GM19239 (cell line): ENCODE results near the gene FMC1.

Experiments
- DNase-seq: peaks from one replicate; pipeline ENCODE4 v3.0.0; 2011; ENCODE audit warnings: low spot score; ENCODE audit not compliant: insufficient read length
- FAIRE-seq: peaks from 2 replicates; lab custom pipeline; 2011; peaks lifted over from hg19 to GRCh38; lab: Jason Lieb, UNC

Gene FMC1

DNA sequence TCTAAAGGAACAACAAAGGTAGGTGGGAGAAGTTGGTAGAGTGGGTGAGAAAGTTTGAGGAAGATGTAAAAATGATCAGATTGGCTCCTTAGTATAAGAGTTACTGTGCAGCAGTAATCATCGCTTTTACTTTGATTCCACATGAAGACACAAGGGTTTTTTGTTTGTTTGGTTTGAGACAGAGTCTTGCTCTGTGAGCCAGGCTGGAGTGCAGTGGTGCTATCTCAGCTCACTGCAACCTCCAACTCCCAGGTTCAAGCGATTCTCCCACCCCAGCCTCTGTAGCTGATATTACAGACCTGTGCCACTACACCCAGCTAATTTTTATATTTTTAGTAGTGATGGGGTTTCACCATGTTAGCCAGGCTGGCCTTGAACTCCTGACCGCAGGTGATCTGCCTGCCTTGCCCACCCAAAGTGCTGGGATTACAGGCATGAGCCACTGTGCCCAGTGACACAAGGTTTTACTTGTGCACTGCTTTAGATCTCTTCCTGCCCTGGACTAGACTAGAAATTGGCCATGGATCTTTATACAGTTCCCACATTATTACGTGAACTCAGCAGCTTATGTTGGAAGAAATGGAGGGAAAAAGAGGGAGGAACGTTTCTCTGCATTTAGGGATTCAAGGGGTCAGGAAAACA lies 29.3 kb downstream of the FMC1 start:
- FAIRE-seq (no peak), DNase-seq (no peak)

DNA sequence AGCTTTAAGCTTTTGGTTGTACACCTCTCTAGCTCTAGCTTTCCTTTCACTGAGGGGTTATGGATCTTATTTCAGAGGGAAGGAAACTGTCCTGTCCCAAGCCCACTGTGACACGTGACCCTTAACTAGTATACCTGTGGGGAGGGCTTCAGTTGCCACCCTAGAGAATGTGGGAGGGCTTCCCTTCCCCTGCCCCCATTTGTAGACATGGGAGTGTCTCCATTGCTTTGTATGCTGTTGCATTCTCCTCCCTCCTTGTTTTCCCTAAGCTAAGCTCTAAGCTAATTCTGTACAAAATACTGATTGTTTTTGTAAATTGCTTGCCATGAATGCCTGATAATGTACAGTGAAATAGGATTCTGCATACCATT lies 29.8 kb downstream of the FMC1 start:
- FAIRE-seq (no peak), DNase-seq (no peak)

DNA sequence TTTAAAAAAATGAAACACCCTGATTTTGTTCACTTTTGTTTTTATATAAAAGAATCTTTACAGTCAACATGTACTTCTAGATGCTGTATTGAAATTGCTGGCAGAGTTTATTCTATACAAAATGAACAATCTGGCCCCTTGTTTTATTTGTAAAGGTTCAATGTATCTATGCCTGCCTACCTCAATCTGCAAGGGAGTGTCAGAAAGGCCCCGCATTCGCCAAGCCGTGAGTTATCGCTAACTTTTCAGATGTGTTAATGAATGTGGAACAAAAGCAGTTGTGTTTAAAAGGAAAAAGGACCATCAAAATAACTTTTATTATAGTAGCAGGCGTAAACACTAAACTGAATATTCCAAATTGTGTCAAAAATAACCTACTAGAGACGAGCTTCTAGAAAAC lies 33.1 kb downstream of the FMC1 start:
- no peak for DNase-seq
- no peak for FAIRE-seq

DNA sequence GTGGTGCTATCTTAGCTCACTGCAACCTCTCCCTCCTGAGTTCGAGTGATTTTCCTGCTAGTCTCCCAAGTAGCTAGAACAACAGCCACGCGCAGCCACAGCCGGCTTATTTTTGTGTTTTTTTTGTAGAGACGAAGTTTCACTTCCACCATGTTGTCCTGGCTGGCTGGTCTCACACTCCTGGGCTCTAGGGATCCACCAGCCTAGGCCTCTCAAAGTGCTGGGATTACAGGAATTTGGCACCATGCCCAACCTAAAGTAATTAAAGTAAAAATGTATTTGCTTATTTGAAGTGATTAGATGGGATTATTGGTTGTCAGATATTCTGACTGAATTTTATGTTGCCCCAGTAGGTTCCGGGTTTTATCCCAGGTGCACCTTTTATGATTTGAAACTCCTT lies 41.3 kb downstream of the FMC1 start:
- FAIRE-seq = no peak
- no peak for DNase-seq

DNA sequence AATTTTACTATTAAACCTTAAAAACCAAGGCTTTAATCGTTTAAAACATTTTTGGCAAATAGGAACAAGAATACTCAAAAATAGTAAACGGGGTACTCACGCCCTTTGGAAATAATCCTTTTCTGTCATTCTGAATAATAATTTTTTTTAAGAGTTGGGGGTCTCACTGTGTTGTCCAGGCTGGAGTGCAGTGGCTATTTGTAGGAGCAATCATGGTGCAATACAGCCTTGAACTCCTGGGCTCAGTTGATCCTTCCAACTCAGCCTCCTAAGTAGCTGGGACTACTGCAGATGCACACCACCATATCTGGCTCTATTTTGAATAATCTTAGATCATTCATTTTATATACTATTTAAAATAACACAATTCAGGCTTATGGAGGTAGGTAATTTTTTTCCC lies 43.5 kb downstream of the FMC1 start:
- FAIRE-seq (no peak), DNase-seq (no peak)

DNA sequence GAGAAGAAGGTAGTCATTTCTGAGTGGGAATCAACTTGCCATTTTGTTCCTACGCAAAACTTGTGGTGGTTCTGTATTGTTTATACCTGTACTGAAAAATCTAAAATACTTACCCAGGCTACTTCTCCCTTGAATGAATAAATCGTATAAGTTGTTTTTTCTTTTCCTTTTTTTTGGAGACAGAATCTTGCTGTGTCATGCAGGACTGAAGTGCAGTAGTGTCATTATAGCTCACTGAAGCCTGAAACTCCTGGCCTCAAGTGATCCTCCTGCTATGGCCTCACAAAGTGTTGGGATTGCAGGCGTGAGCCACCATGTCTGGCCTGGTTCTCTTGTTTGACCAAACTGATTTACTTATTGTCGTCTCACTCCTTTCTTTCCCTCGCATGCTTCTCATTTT lies 46.5 kb downstream of the FMC1 start:
- DNase-seq = no peak
- FAIRE-seq = no peak

DNA sequence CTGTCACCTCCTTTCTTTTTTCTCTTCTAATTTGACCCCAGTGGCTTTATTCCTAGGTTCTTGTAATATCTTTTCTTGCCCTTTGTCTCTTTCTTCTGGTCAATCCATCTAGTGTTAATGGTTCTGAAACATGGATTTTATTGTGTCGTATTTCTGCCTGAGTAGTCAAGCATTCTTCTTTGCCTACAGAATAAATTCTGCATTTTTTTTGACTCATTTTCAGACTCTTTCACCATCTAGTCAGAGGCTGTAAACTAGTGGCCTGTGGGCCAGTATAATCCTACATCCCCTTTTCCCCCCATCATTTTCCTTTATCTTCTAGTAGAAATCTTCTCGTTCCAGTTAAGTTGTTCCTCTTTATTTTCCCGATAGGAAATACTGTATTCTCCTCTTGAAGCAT lies 48.0 kb downstream of the FMC1 start:
- no peak for FAIRE-seq
- DNase-seq = no peak

DNA sequence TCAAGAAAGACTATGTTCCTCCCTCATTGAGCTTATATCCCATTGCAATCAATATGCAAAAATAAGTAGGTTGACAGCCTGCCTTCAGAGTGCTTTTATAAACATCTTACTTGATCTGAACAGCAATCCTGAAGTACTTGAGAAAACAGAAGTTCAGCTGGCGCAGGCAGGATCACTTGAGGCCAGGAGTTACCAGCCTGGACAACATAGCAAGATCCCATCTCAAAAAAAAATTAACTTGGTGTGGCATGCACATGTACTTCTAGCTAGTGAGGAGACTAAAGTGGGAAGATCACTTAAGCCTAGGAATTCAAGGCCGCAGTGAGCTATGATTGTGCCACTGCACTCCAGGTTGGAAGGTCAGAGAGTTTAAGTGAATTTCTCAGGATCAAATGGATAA lies 48.6 kb downstream of the FMC1 start:
- DNase-seq = no peak
- FAIRE-seq = peak; percentile 26

DNA sequence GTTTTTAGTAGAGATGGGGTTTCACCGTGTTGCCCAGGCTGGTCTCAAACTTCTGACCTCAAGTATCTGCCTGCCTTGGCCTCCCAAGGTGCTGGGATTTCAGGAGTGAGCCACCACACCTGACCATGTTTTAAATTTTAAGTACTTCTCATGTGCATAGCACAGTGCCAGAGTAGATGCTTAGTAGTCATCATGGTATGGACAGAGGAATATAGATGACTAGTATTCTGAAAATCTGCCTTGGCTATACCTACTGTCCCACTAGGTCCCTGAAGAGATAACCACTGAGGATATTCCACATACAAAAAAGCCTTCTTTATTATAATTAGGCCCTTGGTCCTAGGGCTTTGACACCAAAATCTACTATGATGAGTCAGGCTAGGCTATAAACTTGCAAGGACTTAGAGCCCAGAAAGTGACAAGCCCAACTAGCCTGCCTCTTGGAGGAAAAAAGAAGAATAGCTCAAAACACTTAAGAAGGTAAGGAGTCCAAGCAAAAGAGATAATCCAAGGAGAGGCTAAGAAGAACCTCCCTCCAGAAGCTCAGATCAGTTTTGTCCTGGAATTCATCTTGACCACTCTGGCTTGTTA lies 52.6 kb downstream of the FMC1 start:
- no peak for DNase-seq
- FAIRE-seq = no peak

DNA sequence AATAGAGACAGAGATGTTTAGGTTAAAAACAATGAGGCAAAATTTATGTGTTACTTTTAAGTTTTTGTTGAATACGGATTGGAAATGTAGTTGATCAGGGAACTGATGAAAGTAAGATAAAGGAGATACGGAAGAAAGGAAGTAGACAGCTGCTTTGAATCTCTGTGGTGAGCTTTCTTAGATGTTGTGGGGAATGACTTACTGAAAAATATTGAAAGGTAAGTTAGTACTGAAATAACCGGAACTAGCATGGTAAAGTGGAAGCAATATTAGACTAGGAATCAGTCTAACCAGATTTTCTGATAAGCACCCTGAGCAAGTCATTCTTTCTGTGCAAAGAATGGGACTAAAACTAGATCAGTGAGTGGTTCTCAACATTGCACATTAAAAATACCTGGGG lies 53.4 kb downstream of the FMC1 start:
- FAIRE-seq (no peak), DNase-seq (no peak)
